CD4-positive, alpha-beta T cell (primary cell): ENCODE data around the gene ADGRD1. TPM values are rescaled to one million over a fixed set of nuclear protein-coding genes. Genes with fewer than 3 reads are reported as not detected.

Experiments used
- ATAC-seq: fragments of 200-7000 bp; cut with Tn5 transposase; one replicate; pipeline ENCODE4 v1.10.0; 2022; ENCODE audit warnings: mild to moderate bottlenecking; ENCODE audit not compliant: poor library complexity
- CTCF ChIA-PET: fragments of 350-600 bp; sonication (Branson Sonifier 250); formaldehyde crosslinking; loops from one replicate; lab custom pipeline; 2021; ENCODE audit warnings: antibody characterized with exemption, inconsistent platforms; lab: Charles Lee
- POLR2A ChIA-PET: fragments of 350-600 bp; sonication (Branson Sonifier 250); formaldehyde crosslinking; loops from one replicate; lab custom pipeline; 2021; ENCODE audit warnings: antibody characterized with exemption, inconsistent platforms; lab: Charles Lee
- DNase-seq, 14 experiments: peaks; one replicate each; pipeline ENCODE4 v3.0.0-alpha.2; 2013 to 2020; ENCODE audit warnings: mixed read lengths in 2 of 14
- H3K27ac ChIP-seq, 2 donors: one replicate each; pipeline versions ENCODE4 v1.5.1 to v1.7.0; 2013; ENCODE audit warnings: low read length in 2 of 2, low read depth in 1 of 2, mild to moderate bottlenecking in 1 of 2
- H3K27me3 ChIP-seq, 2 experiments: 1 replicate in 1 of 2; 2 replicates in 1 of 2; pipeline versions ENCODE4 v1.6.1 to v1.7.0; 2013; ENCODE audit warnings: low read length in 2 of 2, control low read depth in 1 of 2, mild to moderate bottlenecking in 1 of 2, moderate library complexity in 1 of 2; ENCODE audit not compliant: insufficient read depth in 2 of 2, control insufficient read depth in 1 of 2
- H3K36me3 ChIP-seq: one replicate; pipeline ENCODE4 v1.6.1; 2013; ENCODE audit warnings: low read length, control low read depth; ENCODE audit not compliant: insufficient read depth
- H3K4me1 ChIP-seq: one replicate; pipeline ENCODE4 v1.6.1; 2013; ENCODE audit warnings: low read length, control low read depth; ENCODE audit not compliant: insufficient read depth
- H3K4me3 ChIP-seq: one replicate; pipeline ENCODE4 v1.5.1; 2013; ENCODE audit warnings: mild to moderate bottlenecking, low read length, moderate library complexity
- H3K9me3 ChIP-seq, 2 experiments: 1 replicate in 1 of 2; 2 replicates in 1 of 2; pipeline versions ENCODE4 v1.6.1 to v1.7.0; 2013; ENCODE audit warnings: low read length in 2 of 2, mild to moderate bottlenecking in 2 of 2, control low read depth in 1 of 2, moderate library complexity in 1 of 2; ENCODE audit not compliant: control insufficient read depth in 1 of 2, insufficient read depth in 1 of 2
- H3K27ac Mint-ChIP-seq: one replicate; pipeline ENCODE4 v1.8.0; 2020; ENCODE audit warnings: mixed read lengths
- H3K27me3 Mint-ChIP-seq: one replicate; pipeline ENCODE4 v1.8.0; 2021; ENCODE audit warnings: mixed read lengths
- H3K36me3 Mint-ChIP-seq: one replicate; pipeline ENCODE4 v1.8.0; 2021; ENCODE audit warnings: low read depth, mixed read lengths
- H3K4me1 Mint-ChIP-seq: one replicate; pipeline ENCODE4 v1.8.0; 2021; ENCODE audit warnings: low read depth, mixed read lengths
- H3K4me3 Mint-ChIP-seq: one replicate; pipeline ENCODE4 v1.8.0; 2020; ENCODE audit warnings: mild to moderate bottlenecking, mixed read lengths
- H3K9me3 Mint-ChIP-seq: one replicate; pipeline ENCODE4 v1.8.0; 2020; ENCODE audit warnings: mixed read lengths
- CTCF ChIP-seq: fragments of 200-600 bp; IDR thresholded peaks from one replicate; pipeline ENCODE4 v1.8.0; 2022; ENCODE audit warnings: antibody characterized with exemption, mild to moderate bottlenecking
- intact Hi-C, 2 experiments: fragments of 100-400 bp; cut with DNase I in 1 of 2; cut with micrococcal nuclease in 1 of 2; formaldehyde crosslinking; loops; one replicate each; pipeline versions ENCODE4 v1.15.1 to v1.9.0; 2023 to 2025; cut with DNase I, micrococcal nuclease
- total RNA-seq, 174 experiments: library from RNA in 2 of 174; stranded (reverse) in 2 of 174; gene quantifications; one replicate each; pipeline ENCODE4 v1.2.3 and lab custom pipeline; 2021 to 2026

ADGRD1 gene
- total RNA-seq, 2 experiments from 2014 or later, result 0.22 TPM; not detected in 1

- ChIA-PET CTCF (no interaction called here), POLR2A (no interaction called here)
- Histone ChIP-seq H3K27ac (no peak overlapping the region), H3K9me3 (peaks cover 0 to 4% of the 10 kb centered on the region in 2 experiments), H3K4me3 (no peak overlapping the region), H3K4me1 (no peaks in the 10 kb centered on the region), H3K36me3 (no peaks in the 10 kb centered on the region), H3K27me3 (no peaks in the 10 kb centered on the region)
- ATAC-seq, result no peak
- no peak for DNase-seq
- intact Hi-C loops, result no loop called here
- no peak for TF ChIP-seq CTCF
- Mint-ChIP-seq H3K4me1 (no peaks in the 10 kb centered on the region), H3K9me3 (no peaks in the 10 kb centered on the region), H3K27me3 (no peaks in the 10 kb centered on the region), H3K27ac (no peak overlapping the region), H3K4me3 (no peak overlapping the region), H3K36me3 (no peaks in the 10 kb centered on the region)
Observed at GRCh38 chr12:131025939-131026702, 72.4 kb downstream of the ADGRD1 start.

- H3K27me3 Mint-ChIP-seq, result no peaks in the 10 kb centered on the region
- no peaks in the 10 kb centered on the region for H3K9me3 Mint-ChIP-seq
- H3K27ac ChIP-seq, result no peak overlapping the region
- H3K36me3 ChIP-seq, result no peaks in the 10 kb centered on the region
- intact Hi-C loops, result no loop called here
- H3K27me3 ChIP-seq, result peaks cover 0 to under 1% of the 10 kb centered on the region in 2 experiments
- peaks cover 0 to 4% of the 10 kb centered on the region in 2 experiments for H3K9me3 ChIP-seq
- H3K4me1 Mint-ChIP-seq, result no peaks in the 10 kb centered on the region
- TF ChIP-seq CTCF, result no peak
- no peak overlapping the region for H3K4me3 ChIP-seq
- H3K4me1 ChIP-seq, result no peaks in the 10 kb centered on the region
- DNase-seq (no peak), ATAC-seq (no peak)
- ChIA-PET POLR2A (no interaction called here), CTCF (no interaction called here)
- no peak overlapping the region for H3K4me3 Mint-ChIP-seq
- H3K27ac Mint-ChIP-seq, result no peak overlapping the region
- no peaks in the 10 kb centered on the region for H3K36me3 Mint-ChIP-seq
Observed at GRCh38 chr12:131026754-131027153, 73.0 kb downstream of the ADGRD1 start.

- POLR2A ChIA-PET, result no interaction called here
- peaks cover 0 to 4% of the 10 kb centered on the region in 2 experiments for H3K9me3 ChIP-seq
- CTCF ChIA-PET, result no interaction called here
- no peak for DNase-seq
- Mint-ChIP-seq H3K36me3 (no peaks in the 10 kb centered on the region), H3K4me1 (no peaks in the 10 kb centered on the region), H3K4me3 (no peak overlapping the region), H3K27me3 (no peaks in the 10 kb centered on the region), H3K9me3 (no peaks in the 10 kb centered on the region), H3K27ac (no peak overlapping the region)
- H3K27me3 ChIP-seq, result peaks cover 0 to 3% of the 10 kb centered on the region in 2 experiments
- H3K4me3 ChIP-seq, result no peak overlapping the region
- H3K27ac ChIP-seq, result no peak overlapping the region
- H3K36me3 ChIP-seq, result no peaks in the 10 kb centered on the region
- no peak for TF ChIP-seq CTCF
- ATAC-seq, result no peak
- intact Hi-C loops, result no loop called here
- H3K4me1 ChIP-seq, result no peaks in the 10 kb centered on the region
Observed at GRCh38 chr12:131027264-131027663, 73.6 kb downstream of the ADGRD1 start.
